ENCODE results near the gene NDST1.

NDST1 gene

DNA sequence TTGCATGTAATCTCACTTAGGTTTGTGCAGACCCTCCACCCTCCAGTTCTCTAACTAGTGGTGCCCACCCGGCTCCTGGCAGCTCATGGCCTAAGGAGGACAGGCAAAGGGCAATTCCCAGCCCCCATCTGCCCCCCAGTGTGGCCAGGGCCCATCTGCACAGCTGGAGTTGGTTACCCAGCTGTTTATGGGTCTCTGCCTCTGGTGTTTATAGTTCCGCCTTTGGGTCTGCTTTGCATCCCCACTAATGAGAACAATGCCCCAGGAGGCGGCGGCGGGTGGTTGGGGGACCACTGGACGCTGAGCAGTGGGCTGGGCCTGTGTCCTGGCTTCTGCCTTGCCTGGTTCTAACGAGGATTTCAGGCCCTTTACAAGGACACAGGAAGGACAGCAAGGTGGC is 62.4 kb downstream of the NDST1 start:
- no peak for DNase-seq (ENCODE audit: low read depth)

GRCh38 chr5:150571836-150572235 is 63.9 kb downstream of the NDST1 start:
- DNase-seq (ENCODE audit: low read depth) = no peak

GRCh38 chr5:150573216-150573615 is 65.3 kb downstream of the NDST1 start:
- no peak for DNase-seq (ENCODE audit: low read depth)

DNA sequence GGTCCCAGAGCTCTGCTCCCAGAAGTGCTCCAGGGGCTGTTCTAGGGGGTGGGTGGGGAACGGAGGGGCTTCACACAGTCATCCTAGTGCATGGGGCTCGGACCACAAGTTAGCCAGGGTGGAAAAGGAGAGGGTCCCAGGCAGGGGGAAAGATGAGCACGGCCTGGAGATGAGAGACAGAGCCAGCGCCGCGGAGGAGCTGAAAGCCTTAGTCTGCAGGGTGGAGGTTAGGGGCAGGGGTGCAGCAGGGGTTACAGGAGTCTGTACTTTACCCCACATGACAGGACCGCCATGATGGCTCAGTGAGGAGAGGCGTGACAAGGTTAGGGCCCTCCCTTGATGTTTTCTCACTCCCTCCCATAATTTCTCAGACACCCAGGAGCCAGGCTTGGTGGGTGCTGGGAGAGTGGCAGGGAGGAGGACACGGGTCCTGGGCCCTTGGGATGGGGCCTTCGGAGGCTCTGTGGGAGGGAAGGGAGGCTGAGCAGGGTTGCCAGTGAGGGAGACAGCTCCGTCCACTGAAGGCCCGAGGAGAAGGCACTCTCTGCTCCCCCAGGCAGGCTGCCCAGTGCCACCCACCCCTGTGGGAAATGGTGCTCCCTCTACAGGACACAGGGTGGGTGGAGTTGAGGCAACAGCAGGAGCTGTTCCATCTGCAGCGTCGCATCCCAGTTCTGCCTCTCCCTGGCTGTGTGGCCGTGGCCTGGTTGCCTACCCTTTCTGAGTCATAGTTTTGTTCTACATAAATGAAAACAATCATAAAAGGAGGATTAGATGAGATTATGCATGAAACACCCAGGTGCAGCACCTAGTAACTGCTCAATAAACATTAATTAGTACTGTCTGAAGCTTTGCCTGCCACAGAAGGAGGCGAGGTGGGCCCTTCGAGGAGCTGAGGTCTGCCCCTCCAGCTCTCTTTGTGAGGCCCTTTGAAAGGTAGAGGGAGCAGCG is 66.2 kb downstream of the NDST1 start:
- DNase-seq (ENCODE audit: low read depth) = no peak

DNA sequence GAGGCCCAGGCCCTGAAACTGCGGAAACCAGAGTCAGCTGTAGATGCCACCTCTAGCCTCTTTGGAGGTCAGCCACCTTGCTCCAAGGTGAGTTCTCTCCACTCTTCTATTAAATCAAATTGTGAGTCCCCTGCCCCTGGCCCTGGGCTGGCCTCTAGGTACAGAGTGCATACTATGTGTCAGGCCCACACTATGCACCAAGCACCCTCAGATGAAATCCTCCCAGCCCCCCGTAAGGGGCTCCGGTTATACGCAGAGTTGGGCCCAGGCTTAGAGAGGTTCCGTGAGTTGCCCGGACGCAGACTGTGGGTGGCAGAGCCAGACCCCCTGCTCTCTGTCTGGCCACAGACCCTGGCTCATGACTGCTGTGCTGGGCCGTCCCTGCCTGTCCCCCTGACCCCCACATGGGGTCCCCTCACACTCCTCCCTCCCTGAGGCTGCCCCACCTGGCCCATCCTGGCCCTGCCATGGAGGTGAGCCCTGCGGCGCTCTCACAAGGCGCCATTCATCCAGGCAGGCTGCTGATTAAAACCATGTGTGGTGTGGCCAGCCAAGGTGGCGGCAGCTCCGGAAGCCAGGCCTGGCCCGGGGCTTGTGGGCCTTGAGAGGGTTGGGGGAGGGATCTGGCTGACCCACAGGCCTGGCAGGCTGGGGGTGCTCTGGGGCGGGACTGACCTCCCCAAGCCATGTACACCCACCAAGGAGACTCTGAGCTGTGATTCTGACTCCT is 67.1 kb downstream of the NDST1 start:
- no peak for DNase-seq (ENCODE audit: low read depth)

DNA sequence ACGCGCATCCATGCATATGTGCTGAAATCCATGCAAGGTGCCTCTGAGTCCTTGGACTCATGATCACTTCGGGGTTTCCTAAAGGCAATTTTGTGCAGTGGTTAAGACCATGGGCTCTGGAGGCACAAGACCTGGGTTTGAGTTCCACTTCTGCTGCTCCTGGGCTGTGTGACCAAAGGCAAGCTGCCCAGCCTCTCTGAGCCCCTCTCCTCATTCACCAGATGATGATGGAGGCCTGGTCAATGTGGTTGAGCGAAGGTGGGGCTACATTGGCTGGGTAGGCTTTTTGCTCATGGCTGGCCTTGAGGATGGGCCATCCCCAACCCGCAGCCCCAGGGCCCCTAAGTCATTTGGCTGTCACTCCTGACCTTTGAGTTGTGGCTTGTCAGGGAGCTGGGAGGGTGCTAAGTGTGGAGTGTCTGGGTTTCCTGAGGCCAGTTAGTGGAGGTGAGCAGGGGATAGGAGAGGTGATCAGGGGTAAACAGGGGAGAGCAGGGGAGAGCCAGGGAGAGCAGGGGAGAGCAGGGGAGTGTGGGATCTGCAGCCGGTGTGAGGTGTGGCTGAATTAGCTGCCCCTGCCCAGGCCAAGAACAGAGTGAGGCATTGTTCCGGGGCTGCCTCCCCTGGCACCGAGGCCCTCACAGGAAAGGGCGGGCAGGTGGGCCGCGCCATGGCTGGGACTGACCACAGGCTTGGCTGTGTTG is 68.0 kb downstream of the NDST1 start:
- no peak for DNase-seq (ENCODE audit: low read depth)

- no peak for DNase-seq (ENCODE audit: low read depth)
Measured at GRCh38 chr5:150576449-150576949, 68.6 kb downstream of the NDST1 start.

DNA sequence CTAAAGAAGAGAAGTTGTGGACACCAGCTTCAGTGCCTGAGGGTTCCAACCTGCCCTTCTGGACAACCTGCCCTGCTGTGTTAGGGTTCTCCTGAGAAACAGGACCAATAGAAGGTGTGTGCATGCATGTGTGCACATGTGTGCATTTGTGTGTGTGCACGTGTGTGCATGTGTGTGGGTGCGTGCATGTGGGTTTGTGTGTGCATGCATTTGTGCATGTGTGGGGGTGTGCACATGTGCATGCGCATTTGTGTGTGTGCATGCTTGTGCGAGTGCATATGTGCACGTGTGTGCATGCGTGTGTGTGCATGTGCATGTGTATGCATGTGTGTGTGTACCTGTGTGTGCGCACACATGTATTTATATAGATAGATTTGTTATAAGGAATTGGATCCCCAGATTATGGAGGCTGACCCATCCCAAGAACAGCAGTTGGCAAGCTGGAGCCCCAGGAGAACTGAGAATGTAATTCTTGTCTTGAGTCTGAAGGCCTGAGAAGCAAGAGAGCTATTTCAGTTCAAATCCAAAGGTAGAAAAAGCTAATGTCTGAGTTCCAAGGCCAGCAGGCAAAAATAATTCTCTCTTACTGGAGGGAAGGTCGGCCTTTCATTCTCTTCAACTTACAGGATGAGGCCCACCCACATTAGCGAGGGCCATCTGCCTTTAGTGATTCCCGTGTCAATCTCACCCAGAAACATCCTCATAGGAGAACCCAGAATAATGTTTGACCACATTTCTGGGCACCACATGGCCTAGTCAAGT is 69.6 kb downstream of the NDST1 start:
- DNase-seq (ENCODE audit: low read depth) = no peak

GRCh38 chr5:150578781-150579461 is 71.0 kb downstream of the NDST1 start:
- no peak for DNase-seq (ENCODE audit: low read depth)

DNA sequence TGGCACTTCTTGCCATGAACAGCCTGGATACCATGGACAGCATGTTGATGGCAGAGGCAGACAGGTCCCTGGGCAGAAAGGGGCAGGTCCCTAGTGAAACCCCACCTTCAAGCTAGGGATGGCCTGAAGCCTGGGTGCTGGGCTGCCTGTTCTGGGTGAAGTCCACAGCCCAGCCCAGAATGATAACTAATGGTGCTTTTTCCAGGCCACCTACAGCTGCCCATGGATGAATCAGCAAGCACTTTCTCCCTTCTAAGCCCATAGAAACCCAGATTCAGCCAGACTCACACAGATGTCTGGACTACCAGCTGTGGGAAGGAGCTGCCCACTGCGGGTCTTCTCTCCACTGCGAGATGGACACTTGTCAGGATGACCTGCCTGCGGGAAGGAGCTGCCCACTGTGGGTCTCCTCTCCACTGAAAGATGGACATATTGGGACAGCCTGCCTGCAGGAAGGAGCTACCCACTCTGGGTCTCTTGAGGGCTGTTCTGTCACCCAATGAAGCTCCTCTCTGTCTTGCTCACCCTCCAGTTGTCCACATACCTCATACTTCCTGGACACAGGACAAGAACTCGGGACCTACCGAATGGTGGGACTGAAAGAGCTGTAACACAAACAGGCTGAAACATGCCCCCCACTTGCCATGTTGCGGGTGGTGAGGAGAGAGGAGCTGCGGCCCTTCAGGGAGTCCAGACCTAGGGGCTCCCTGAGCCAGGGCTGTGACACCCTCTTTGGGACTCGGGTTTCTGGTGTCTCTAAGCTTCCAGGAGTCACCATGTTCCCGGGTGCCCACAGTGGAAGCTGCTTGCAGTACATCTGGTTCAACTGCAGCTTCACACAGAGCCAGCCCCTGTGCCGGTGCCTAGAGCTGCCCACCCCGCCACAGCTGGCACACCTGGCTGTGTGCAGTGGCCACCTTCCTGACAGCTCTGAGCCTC is 71.8 kb downstream of the NDST1 start:
- DNase-seq (ENCODE audit: low read depth) = no peak

DNA sequence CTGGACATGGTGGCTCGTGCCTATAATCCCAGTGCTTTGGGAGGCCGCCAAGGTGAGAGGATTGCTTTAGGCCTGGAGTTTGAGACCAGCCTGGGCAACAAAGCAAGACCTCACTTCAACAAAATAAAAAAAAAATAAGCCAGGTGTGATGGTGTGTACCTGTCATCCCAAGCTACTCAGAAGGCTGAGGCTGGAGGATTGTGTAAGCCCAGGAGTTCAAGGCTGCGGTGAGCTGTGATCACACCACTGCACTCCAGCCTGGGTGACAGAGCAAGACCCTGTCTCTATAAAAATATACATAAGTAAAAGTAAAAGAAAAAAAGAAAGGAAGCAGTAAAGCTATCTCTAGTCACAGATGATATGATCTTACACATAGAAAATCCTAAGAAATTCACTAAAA is 73.0 kb downstream of the NDST1 start:
- DNase-seq (ENCODE audit: low read depth) = no peak

- no peak for DNase-seq (ENCODE audit: low read depth)
Measured at GRCh38 chr5:150582241-150583109, 74.5 kb downstream of the NDST1 start.

DNA sequence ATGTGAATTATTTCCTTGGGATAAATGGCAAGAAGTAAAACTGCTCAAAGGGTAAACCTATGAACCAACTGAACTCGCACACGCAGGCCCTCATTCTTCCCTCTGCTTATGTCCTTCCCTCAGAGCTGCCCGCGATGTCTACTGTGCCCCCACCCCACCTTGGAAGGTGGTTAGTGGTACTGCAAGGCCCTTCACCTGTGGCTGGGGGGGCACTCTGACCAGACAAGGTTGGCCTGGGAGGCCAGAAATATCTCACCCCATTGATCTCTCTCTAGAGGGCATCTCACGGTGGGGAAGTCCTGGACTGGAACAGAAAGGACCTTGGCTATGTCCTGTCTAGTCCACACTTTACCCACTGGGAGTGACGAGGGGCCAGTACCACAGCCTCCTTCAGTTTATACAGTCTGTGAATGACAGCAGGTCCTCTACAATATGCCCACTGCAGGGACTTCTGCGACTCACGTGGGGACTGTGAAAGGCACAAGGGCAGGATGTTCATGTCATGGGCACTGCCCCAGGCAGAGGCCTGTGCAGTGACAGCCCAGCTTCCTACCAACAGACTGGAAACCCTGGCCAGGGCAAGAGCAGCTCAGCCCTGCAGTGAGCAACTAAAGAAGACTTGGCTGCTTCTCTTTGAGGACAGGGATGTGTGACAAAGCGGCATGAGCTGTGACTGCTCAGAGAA is 75.8 kb downstream of the NDST1 start:
- DNase-seq (ENCODE audit: low read depth) = no peak

GRCh38 chr5:150584556-150585335 is 76.8 kb downstream of the NDST1 start:
- DNase-seq (ENCODE audit: low read depth) = no peak

- DNase-seq (ENCODE audit: low read depth) = no peak
Measured at GRCh38 chr5:150585781-150586341, 77.9 kb downstream of the NDST1 start.

- no peak for DNase-seq (ENCODE audit: low read depth)
Measured at GRCh38 chr5:150587016-150587415, 79.1 kb downstream of the NDST1 start.

Measured in stimulated activated CD4-positive, alpha-beta T cell treated with anti-CD3 and anti-CD28 coated beads, Interleukin-2, amount 100 ng/mL, for 4 hours (primary cell).